HUES64 (cell line): ENCODE results near the gene MAP3K2.

Source experiments
- H3K27ac ChIP-seq: 2 replicates; pipeline ENCODE4 v1.7.0; 2013; ENCODE audit warnings: low read depth, low read length, inconsistent platforms
- H3K27me3 ChIP-seq: 2 replicates; pipeline ENCODE4 v1.6.1; 2013; ENCODE audit warnings: mild to moderate bottlenecking, low read length; ENCODE audit not compliant: insufficient read depth
- H3K36me3 ChIP-seq: 2 replicates; pipeline ENCODE4 v1.6.1; 2013; ENCODE audit warnings: mild to moderate bottlenecking, low read length; ENCODE audit not compliant: insufficient read depth
- H3K4me1 ChIP-seq: 2 replicates; pipeline ENCODE4 v1.6.1; 2013; ENCODE audit warnings: mild to moderate bottlenecking, low read length, moderate library complexity; ENCODE audit not compliant: insufficient read depth
- H3K4me3 ChIP-seq: 2 replicates; pipeline ENCODE4 v1.5.1; 2013; ENCODE audit warnings: mild to moderate bottlenecking, low read length, moderate library complexity
- H3K9ac ChIP-seq: 2 replicates; pipeline ENCODE4 v1.6.1; 2013; ENCODE audit warnings: mild to moderate bottlenecking, low read depth, low read length
- H3K9me3 ChIP-seq: 2 replicates; pipeline ENCODE4 v1.6.1; 2013; ENCODE audit warnings: low read depth, low read length; ENCODE audit not compliant: insufficient read depth
- WGBS: fragments of 150-250, 120-280 bp; methylation state at CpG from one replicate; pipeline ENCODE4 v1.1.7; 2013; ENCODE audit warnings: missing lambda C conversion rate; 5-methylcytosine and 5-hydroxymethylcytosine counted together

The MAP3K2 gene

GRCh38 chr2:127419112-127419430 is 31.3 kb upstream of the MAP3K2 start:
- H3K27ac ChIP-seq, result no peak overlapping the region
- no peaks in the 10 kb centered on the region for H3K36me3 ChIP-seq
- no peak overlapping the region for H3K4me3 ChIP-seq
- WGBS, result 84% methylated on average over 2 of the region's 4 CpGs
- H3K9me3 ChIP-seq, result no peaks in the 10 kb centered on the region
- H3K4me1 ChIP-seq, result 0 out of 2 replicates have a peak, but pooled peaks cover 7% of the 10 kb centered on the region
- H3K9ac ChIP-seq, result no peak overlapping the region
- H3K27me3 ChIP-seq, result peaks cover 78% of the 10 kb centered on the region

GRCh38 chr2:127418300-127419111 is 30.7 kb upstream of the MAP3K2 start, which contains the start of gene PROC:
Gene PROC (plus strand): TSS chr2:127418427. CDS start chr2:127419943, 1,516 bp downstream.
- peaks cover 72% of the 10 kb centered on the region for H3K27me3 ChIP-seq
- no peaks in the 10 kb centered on the region; the same call in 1 of the 2 replicates for H3K9me3 ChIP-seq
- H3K4me1 ChIP-seq, result 0 out of 2 replicates have a peak, but pooled peaks cover 3% of the 10 kb centered on the region
- no peak within 1 kb of the TSS for H3K27ac ChIP-seq
- 90% methylated on average over 16 of the region's 16 CpGs for WGBS
- no peaks in the 10 kb centered on the region for H3K36me3 ChIP-seq
- H3K9ac ChIP-seq, result no peak within 1 kb of the TSS
- H3K4me3 ChIP-seq, result no peak within 1 kb of the TSS

- 88% methylated on average over 8 of the region's 8 CpGs for WGBS
Measured at GRCh38 chr2:127417406-127417805, 29.6 kb upstream of the MAP3K2 start.

GRCh38 chr2:127416506-127417001 is 28.8 kb upstream of the MAP3K2 start:
- Histone ChIP-seq H3K9ac (no peak overlapping the region), H3K9me3 (peaks cover 6% of the 10 kb centered on the region; the same call in 1 of the 2 replicates)
- WGBS, result 37% methylated on average over 4 of the region's 4 CpGs

More at GRCh38 chr2:127417406-127417805, 29.6 kb upstream of the MAP3K2 start:
- peaks cover 61% of the 10 kb centered on the region for H3K27me3 ChIP-seq
- peaks cover 6% of the 10 kb centered on the region; the same call in 1 of the 2 replicates for H3K9me3 ChIP-seq
- no peak overlapping the region for H3K27ac ChIP-seq
- no peaks in the 10 kb centered on the region for H3K36me3 ChIP-seq
- H3K4me3 ChIP-seq, result no peak overlapping the region
- 0 out of 2 replicates have a peak, but pooled peaks cover 3% of the 10 kb centered on the region for H3K4me1 ChIP-seq
- no peak overlapping the region for H3K9ac ChIP-seq

GRCh38 chr2:127415593-127416505 is 28.1 kb upstream of the MAP3K2 start:
- H3K9ac ChIP-seq, result no peak overlapping the region
- H3K27me3 ChIP-seq, result peaks cover 46% of the 10 kb centered on the region
- H3K27ac ChIP-seq, result no peak overlapping the region; the same call in 1 of the 2 replicates
- H3K4me1 ChIP-seq, result 0 out of 2 replicates have a peak, but pooled peaks cover 3% of the 10 kb centered on the region
- no peaks in the 10 kb centered on the region for H3K36me3 ChIP-seq
- H3K9me3 ChIP-seq, result peaks cover 6% of the 10 kb centered on the region; the same call in 1 of the 2 replicates
- 11% methylated on average over 54 of the region's 55 CpGs for WGBS
- H3K4me3 ChIP-seq, result peak overlapping the region; percentile 49

More at GRCh38 chr2:127416506-127417001, 28.8 kb upstream of the MAP3K2 start:
- Histone ChIP-seq H3K4me1 (0 out of 2 replicates have a peak, but pooled peaks cover 3% of the 10 kb centered on the region), H3K27ac (no peak overlapping the region), H3K27me3 (peaks cover 53% of the 10 kb centered on the region), H3K4me3 (peak overlapping the region; percentile 49), H3K36me3 (no peaks in the 10 kb centered on the region)

GRCh38 chr2:127414638-127415592 is 27.1 kb upstream of the MAP3K2 start:
- H3K4me3 ChIP-seq, result no peak overlapping the region
- 90% methylated on average over 13 of the region's 13 CpGs for WGBS
- H3K9ac ChIP-seq, result no peak overlapping the region
- H3K4me1 ChIP-seq, result 0 out of 2 replicates have a peak, but pooled peaks cover 3% of the 10 kb centered on the region
- H3K27me3 ChIP-seq, result peaks cover 39% of the 10 kb centered on the region
- H3K36me3 ChIP-seq, result no peaks in the 10 kb centered on the region
- H3K27ac ChIP-seq, result no peak overlapping the region
- H3K9me3 ChIP-seq, result peaks cover 6% of the 10 kb centered on the region; the same call in 1 of the 2 replicates

- 96% methylated on average over 8 of the region's 8 CpGs for WGBS
- no peak overlapping the region for H3K4me3 ChIP-seq
- no peaks in the 10 kb centered on the region for H3K36me3 ChIP-seq
- H3K9ac ChIP-seq, result no peak overlapping the region
- H3K27ac ChIP-seq, result no peak overlapping the region
- peaks cover 39% of the 10 kb centered on the region for H3K27me3 ChIP-seq
- 0 out of 2 replicates have a peak, but pooled peaks cover 4% of the 10 kb centered on the region for H3K4me1 ChIP-seq
- H3K9me3 ChIP-seq, result peaks cover 6% of the 10 kb centered on the region; the same call in 1 of the 2 replicates
Measured at GRCh38 chr2:127413782-127414637, 26.2 kb upstream of the MAP3K2 start.

- H3K27me3 ChIP-seq, result peaks cover 37% of the 10 kb centered on the region
- 100% methylated on average over 1 of the region's 3 CpGs for WGBS
- H3K36me3 ChIP-seq, result no peaks in the 10 kb centered on the region
- no peak overlapping the region for H3K27ac ChIP-seq
- H3K4me3 ChIP-seq, result no peak overlapping the region
- no peak overlapping the region for H3K9ac ChIP-seq
- H3K9me3 ChIP-seq, result peaks cover 6% of the 10 kb centered on the region; the same call in 1 of the 2 replicates
- peaks cover 9% of the 10 kb centered on the region; the same call in 1 of the 2 replicates for H3K4me1 ChIP-seq
Measured at GRCh38 chr2:127413200-127413599, 25.4 kb upstream of the MAP3K2 start.

GRCh38 chr2:127411653-127412369 is 24.0 kb upstream of the MAP3K2 start:
- peaks cover 14% of the 10 kb centered on the region; the same call in 1 of the 2 replicates for H3K4me1 ChIP-seq
- H3K27me3 ChIP-seq, result peaks cover 23% of the 10 kb centered on the region
- H3K36me3 ChIP-seq, result no peaks in the 10 kb centered on the region
- H3K9me3 ChIP-seq, result peaks cover 6% of the 10 kb centered on the region; the same call in 1 of the 2 replicates
- H3K27ac ChIP-seq, result no peak overlapping the region
- 86% methylated on average over 12 of the region's 12 CpGs for WGBS
- H3K4me3 ChIP-seq, result no peak overlapping the region
- H3K9ac ChIP-seq, result no peak overlapping the region
